Sciatic nerve (tissue), 2 donors: ENCODE results near the gene PPFIA4. TPM values are rescaled to one million over a fixed set of nuclear protein-coding genes. Genes with fewer than 3 reads are reported as not detected.
A peak's percentile ranks its signal among the peaks of the same experiment; 100 is the strongest.

Experiments
- ATAC-seq: fragments of 200-7000 bp; cut with Tn5 transposase; one replicate; pipeline ENCODE4 v1.9.1; 2020; ENCODE audit warnings: mild to moderate bottlenecking, moderate library complexity
- DNase-seq: peaks from one replicate; pipeline ENCODE4 v3.0.0-alpha.2; 2020; ENCODE audit warnings: low spot score
- intact Hi-C: fragments of 100-400 bp; cut with DNase I; formaldehyde crosslinking; loops from one replicate; pipeline ENCODE4 v1.14.2; 2022
- total RNA-seq: library from RNA; stranded (reverse); fragmentation: NEBNext Ultra II Directional; extraction: Animal tissue kit (Norgen Biotek cat#: 25700); gene quantifications from one replicate; pipeline ENCODE4 v1.2.1, GENCODE V29; 2021
- donor health status: DM: no; HTN: no; CAD: no.
- donor health status: DM: no; HTN: no; CAD: no.

Gene PPFIA4
- total RNA-seq, 1 donor from 2014 or later = 3.1 TPM

- DNase-seq = no peak
- intact Hi-C loops = no loop called here
- no peak for ATAC-seq
Observed at GRCh38 chr1:203075236-203076030, 49.1 kb downstream of the PPFIA4 start.

DNA sequence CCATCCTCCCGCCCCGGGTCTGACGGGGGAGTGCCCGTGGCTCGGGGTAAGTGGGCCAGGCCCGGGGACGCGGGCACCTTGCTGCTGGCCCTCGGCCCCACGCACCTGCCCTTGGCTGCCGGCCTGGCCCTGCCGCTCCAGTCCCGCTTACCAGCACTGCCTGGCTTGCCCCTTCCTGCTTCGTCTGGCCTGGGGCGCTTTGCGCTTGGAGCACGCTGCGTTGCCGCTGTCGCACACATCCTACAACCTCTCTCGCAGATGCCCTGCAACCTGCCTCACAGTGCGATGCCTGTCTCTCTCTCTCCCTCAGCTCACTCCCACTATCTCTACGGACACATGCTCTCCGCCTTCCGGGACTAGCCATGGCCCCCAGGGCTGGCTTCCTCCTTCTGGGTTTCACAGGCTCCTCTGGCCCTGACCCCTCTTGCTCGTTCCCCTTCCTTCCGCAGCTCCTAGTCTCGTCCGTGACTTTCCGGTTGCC lies 49.8 kb downstream of the PPFIA4 start:
- no peak for DNase-seq
- peak; percentile 20 for ATAC-seq
- intact Hi-C loops = no loop called here

DNA sequence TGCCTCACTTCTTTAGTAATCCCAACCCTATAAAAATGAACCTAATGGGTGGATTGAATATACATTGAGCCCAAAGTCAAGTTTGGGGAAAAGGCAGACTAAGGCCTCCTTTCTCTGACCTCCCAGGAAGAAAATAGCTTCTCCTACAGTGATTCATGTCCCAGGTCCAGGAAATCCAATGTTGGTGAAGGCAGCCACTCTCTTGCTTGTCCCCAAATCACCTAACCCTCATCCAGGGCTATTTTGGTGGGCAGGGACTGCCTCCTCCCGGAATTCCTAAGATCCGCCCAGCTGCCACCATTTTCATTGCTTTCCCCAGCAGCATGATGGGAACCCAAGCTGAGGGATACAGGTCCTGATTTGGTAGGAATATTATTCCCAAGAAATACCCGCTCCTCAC lies 51.1 kb downstream of the PPFIA4 start:
- DNase-seq = no peak
- ATAC-seq = no peak
- intact Hi-C loops = no loop called here

DNA sequence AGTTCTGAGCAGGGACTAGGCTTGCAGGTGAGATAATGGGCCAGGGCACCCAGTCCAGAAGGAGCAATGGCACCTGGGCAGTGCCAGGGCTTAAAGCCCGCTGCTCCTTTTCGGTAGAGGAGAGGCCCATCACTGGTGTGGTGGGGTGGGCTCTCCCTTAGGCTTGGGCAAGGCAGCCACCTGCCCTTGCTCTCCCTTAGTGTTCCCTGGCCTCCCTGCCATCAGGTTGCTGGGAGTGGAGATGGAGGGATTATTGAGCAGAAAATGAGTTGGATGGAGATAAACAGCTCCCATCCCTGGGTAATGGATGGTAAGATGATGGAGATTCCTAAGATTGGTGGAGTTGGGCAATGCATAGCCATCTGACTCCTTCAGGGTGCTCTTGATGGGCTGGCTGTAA lies 51.7 kb downstream of the PPFIA4 start:
- intact Hi-C loops = no loop called here
- DNase-seq = no peak
- ATAC-seq = no peak

DNA sequence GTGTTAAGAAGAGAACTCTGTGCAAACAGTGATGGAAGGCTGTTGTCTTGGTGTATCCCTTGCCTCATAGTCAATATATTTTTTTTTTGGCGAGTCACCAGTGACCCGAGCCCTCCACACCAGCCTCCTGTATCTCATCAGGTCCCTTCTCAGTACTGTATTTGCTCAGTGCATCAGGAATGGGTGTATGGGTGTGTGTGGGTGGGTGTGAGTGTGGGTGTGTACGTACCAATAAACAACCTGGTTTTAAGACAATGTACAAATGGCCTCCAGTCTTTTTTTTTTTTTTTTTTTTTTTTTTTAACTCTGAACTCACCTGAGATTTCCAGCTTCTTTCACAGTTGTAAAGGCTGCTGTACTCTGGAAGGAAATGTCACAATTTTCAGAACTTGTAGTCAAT lies 52.2 kb downstream of the PPFIA4 start:
- no peak for ATAC-seq
- DNase-seq = no peak
- intact Hi-C loops = no loop called here

GRCh38 chr1:203080456-203080855 lies 54.2 kb downstream of the PPFIA4 start:
- intact Hi-C loops = no loop called here
- ATAC-seq (no peak), DNase-seq (peak; percentile 10)

- ATAC-seq (no peak), DNase-seq (peak; percentile 36)
- intact Hi-C loops = no loop called here
Observed at GRCh38 chr1:203081465-203082230, 55.4 kb downstream of the PPFIA4 start.

GRCh38 chr1:203082231-203082505 lies 55.9 kb downstream of the PPFIA4 start:
- intact Hi-C loops = no loop called here
- DNase-seq = no peak
- ATAC-seq = no peak

DNA sequence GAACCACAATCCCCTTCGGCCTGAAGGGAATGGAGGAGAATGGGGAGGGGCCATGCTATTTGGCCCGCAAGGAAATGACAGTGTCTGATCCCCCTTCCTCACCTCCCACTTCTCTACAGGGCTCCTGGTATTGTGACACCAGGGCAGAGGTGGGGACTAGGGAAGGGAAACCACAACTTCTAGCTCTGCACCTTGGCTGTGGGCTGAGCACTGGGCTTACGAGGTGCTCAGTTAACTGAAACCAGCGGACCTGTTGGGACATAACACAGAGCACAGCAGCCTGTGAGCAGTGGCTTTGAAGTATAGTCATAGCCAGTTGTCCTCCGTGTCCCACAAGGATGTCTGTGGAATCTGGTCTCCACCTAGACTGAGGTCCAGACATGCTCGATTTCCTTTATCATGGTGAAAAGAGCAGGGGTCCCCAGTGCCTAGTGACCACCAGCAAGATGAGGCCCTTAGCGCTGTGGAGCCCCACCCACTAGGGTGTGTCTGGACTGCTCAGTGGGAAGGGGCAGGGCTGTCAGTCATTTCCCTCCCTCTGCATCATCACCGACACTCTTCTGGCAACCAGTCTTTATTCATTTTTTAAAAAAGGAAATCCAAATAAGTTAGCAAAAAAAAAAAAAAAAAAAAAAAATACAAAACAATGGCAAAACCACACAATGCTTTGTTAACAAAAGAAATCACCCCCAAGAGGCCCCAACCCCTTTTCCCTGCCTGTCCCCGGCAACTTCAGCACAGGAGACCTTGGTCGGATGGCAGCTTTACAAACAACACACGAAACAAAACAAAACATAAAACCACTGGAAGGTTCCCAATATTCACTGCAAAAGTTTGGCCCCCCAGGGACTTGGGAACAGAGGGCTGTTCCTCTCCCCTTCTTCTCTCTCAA lies 56.5 kb downstream of the PPFIA4 start:
- ATAC-seq (no peak), DNase-seq (no peak)
- intact Hi-C loops = no loop called here

DNA sequence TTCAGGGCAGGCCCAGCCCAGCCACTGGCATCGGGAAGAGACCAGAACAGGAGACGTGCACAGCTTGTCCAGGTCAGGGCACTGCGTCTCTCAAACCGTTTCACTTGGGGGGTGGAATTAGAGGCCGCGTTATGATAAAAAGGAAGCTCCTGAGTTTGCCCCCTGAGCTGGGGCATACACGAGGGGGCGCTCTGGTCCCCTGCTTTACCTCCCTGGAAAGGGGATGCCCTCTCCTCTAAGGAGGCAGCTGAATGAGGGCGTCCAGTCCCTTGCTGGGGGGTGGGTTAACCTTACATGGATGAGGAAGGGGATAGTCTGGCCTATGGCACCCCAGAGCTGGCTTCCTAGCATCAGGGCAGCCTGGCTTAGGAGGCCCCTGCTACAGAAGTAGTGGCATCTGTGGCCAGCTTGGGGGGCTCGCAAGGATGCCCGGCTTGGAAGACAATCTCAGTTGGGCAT lies 57.2 kb downstream of the PPFIA4 start:
- intact Hi-C loops = no loop called here
- DNase-seq (no peak), ATAC-seq (no peak)

DNA sequence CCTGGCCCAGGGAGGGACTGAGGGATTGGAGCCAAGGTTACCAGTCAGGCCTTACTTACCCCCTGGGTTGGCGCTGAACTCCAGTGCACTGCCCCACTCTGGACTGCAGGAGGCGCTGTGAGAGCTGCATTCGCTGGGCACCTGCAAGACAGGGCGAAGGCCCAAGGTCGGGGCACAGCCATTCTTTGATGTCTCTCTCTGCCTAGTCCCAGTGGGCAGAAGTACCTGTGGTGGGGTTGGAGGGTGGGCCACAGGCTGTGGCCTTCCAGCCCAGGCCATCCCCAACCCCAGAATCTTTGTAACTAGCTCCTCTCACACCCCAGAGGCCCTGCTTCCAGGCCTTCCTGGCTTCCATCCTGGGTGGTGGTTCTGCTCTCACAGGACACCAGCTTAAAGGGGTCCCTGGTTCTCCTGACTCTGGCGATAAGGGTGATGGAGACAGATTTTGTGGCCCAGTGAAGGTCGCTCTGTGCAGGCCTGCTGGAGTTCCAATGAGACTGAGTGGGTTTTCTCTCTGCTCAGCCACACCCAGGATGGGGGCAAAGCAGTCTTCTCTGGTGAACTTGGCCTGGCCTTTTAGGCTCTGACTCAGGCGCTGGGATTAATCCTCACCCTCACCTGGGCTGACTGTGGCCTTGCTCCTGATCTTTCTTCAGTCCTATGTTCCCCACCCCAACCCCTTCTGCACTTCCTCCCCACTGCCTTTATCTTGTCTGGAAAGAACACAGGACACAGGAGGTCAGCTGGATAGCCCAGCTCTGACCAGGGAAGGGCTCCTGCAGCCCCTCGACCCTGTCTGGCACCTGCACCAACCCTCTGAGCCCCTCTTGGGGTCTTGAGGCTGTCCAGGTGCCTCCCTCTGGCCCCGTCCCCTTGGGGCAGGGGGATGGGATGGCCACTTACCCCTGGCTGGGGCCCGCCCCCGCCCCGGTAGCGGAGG lies 58.6 kb downstream of the PPFIA4 start:
- ATAC-seq (no peak), DNase-seq (no peak)
- intact Hi-C loops = no loop called here

DNA sequence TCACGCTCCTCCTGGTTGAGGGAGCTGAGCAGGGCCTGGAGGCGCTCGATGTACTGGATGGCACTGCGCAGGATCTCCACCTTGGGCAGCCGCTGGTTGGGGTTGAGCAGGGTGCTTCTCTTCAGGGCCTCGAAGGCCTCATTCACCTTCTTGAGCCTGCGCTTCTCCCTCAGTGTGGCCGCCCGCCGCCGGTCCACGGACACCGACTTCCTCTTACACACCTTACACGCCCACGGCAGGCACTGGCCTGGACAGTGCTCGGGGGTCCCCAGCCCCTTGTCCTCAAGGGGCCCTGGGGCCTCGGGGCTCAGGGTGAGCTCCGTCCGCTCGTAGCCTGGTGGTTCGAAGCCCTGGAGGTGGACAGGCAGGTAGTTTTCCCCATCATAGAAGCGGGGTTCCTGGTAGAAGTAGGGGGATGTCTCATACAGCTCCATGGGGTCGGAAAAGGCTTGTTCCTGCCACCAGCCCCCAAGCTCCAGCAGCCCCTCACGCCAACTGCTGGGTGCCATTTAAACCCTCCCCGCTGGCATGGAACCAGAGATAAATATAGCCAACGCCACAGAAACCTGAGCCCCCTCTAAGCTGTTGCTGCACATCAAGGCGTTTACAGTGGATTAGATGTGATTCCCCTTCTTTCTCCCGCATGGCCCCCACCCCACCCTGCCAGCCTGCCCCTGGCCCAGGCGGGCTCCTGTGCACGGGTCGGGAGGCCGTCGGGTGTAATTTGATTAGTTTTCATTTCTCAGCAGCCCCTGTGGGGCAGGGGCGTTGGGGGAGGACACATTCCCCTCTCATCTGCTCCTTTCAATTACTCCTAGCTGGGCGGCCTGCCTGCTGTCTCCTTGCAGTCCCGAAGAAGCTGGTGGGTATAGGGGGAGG lies 59.5 kb downstream of the PPFIA4 start, which contains the start of gene MYOG:
TSS of gene MYOG (minus strand) at position 485 of the 879 bp plus-strand sequence. CDS start at position 434, 51 bp downstream.
- ATAC-seq (no peak), DNase-seq (no peak)
- intact Hi-C loops = no loop called here

- intact Hi-C loops = no loop called here
- ATAC-seq (no peak), DNase-seq (no peak)
Observed at GRCh38 chr1:203086992-203087763, 60.9 kb downstream of the PPFIA4 start.

GRCh38 chr1:203088441-203088840 lies 62.1 kb downstream of the PPFIA4 start:
- intact Hi-C loops = no loop called here
- ATAC-seq (no peak), DNase-seq (no peak)

GRCh38 chr1:203089001-203089650 lies 62.8 kb downstream of the PPFIA4 start:
- DNase-seq (no peak), ATAC-seq (no peak)
- intact Hi-C loops = no loop called here

GRCh38 chr1:203089651-203090045 lies 63.4 kb downstream of the PPFIA4 start:
- ATAC-seq = no peak
- intact Hi-C loops = no loop called here
- DNase-seq = no peak
